HG03432 (cell line): ENCODE data around the gene DNAH2.
"Not testable (repeated sequence)": the region's sequence is repeated elsewhere in the genome, so short reads cannot be mapped to it uniquely, and the experiment has no call there.

Experiments used
- ATAC-seq: cut with Tn5 transposase; IDR thresholded peaks from one replicate; pipeline ENCODE4 v1.9.1; 2021; ENCODE audit warnings: mild to moderate bottlenecking, moderate library complexity; ENCODE audit not compliant: unreplicated experiment

The DNAH2 gene

DNA sequence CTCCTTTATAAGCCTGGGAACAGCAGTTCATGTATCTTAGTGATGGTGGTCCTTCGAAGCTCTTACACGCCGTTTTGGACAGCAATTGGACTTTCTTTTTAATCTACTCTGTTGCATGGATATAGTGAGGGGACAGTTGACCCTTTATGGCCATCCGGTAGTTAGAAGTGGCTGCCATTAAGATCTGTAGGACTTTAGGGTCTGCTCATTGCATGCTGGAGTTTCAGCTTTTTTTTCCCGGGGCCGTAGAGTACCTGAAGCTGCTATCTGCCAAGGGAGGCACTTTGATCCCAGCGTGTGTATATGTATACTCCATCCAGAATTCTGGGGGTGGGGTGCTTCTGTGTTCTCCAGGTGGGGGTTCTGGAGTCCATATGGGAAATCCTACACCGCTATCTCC lies 141.5 kb downstream of the DNAH2 start:
- ATAC-seq: no peak

DNA sequence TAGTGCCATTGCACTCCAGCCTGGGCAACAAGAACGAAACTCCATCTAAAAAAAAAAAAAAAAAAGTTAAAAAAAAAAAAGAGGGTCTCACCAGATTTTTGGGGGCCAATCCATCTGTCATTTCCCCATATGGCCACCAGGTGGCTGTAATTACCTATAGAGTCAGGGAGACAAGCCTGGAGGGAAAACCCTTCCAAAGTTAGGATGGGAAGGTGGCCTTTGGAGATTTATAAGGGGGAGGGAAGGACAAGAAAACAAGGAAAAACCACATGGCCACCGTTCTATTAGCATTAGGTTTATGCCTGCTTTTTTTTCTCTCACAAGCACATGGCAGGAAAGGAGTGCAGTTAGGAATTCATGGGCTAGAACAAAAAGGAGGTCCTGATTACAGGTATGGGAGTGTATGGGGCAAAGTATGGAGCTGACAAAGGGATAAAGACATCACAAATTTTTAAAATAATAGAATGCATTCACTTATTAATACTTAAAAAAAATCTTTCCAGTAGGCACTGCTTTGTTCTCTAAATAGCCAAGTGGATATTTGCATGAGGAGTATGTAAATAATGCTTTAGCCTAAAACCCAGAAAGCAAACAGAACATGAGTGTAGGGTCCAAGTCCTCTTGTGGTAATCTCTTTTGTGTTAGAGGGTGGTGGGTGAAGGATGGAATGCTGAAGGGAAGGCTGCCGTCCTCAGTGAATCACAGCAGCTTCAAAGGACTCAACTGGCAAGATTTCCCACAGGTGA lies 145.3 kb downstream of the DNAH2 start:
- ATAC-seq: no peak

DNA sequence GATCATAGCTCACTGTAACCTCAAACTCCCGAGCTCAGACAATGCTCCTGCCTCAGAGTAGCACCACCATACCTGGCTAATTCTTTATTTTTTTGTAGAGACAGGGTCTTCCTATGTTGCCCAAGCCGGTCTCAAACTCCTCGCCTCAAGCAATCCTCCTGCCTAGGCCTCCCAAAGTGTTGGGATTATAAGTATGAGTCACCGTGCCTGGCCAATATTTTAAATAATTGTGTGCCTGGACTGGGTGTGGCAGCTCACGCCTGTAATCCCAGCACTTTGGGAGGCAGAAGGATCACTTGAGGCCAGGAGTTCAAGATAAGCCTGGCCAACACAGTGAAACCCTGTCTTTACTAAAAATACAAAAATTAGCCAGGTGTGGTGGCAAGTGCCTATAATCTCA lies 146.8 kb downstream of the DNAH2 start:
- ATAC-seq: not testable (repeated sequence)

DNA sequence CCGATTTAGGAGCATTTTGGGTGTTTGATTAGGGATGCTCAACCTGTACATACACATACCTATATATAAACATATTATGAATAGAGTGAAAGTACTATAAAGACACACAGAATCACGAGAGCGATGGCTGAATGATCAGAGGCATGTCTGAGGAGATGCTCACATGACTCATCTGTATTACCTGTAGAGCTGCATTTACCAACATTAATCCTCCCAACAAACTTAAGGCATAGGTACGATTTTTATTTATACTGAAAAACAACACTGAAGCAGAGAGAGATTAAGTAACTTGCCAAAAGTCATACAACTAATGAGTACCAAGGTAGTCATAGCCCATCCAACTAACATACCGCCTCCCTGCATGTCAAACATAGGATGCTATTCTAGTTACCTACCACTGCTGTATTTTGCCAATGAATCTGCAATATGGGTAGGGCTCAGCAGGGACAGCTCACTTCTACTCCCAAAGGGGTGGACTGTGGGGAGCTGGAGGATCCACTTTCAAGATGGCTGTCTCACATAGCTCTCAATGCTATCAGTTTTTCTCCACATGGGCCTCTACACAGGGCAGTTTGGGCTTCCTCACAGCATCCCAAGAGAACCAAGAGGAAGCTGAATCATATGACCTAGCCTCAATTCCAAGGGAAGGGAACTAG lies 147.6 kb downstream of the DNAH2 start:
- no peak for ATAC-seq

DNA sequence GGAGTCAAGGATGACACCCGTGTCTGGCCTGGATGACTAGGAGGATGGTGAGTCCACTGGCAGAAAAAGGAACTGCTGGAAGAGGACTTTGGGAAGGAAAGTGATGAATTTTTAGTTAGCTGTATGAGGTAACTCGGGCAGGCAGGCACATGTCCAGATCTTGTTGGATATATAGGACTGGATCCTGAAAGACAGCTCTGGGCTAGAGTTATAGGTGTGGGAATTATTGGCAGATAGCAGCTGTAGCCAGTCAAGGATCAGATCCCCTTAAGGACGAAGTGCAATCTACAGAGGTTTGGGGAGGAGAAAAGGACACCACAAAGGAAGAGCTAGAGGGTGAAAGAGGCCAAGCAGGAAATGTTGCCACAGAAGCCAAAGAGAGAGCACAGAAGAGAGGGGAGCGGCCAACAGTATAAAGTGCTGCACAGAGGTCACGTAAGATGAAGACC lies 150.4 kb downstream of the DNAH2 start:
- no peak for ATAC-seq

DNA sequence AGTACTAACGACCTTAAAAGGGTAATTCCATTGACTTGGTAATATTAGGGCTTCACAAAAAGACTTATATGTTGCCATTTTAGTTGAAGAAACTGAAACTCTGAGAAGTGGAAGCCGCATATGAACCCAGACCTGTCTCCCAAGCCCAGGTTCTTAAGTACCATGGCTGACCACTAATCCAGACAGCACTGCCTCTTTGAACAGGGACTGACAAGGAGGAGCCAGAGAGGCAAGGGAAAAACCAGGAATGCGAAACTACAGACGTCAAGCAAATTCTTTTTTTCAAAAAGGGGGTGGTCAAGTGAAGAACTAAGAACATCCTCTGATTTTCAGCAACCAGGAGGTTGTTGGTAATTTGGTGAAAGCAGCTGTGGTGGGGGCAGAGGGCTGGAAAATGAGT lies 155.5 kb downstream of the DNAH2 start:
- no peak for ATAC-seq

DNA sequence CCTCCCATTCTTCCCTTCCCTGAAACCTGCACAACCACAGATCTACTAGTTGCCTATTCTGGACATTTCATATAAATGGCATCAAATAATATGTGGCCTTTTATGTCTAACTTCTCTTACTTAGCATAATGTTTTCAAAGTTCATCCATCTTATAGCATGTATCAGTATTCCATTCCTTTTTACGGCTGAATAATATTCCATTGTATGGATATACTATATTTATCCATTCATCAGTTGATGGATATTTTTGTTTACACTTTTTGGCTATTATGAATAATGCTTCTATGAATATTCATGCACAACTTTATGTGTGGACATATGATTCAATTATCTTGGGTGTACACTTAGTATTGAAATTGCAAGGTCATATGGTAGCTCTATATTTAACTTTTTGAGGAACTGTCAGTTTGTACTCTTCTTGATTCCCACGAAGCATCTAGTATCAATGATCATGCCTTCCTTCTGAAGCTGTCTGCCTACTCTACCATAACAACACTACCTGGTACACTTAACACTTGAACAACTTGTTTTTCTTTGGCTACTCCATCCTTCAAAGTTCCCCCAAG lies 158.3 kb downstream of the DNAH2 start:
- no peak for ATAC-seq

DNA sequence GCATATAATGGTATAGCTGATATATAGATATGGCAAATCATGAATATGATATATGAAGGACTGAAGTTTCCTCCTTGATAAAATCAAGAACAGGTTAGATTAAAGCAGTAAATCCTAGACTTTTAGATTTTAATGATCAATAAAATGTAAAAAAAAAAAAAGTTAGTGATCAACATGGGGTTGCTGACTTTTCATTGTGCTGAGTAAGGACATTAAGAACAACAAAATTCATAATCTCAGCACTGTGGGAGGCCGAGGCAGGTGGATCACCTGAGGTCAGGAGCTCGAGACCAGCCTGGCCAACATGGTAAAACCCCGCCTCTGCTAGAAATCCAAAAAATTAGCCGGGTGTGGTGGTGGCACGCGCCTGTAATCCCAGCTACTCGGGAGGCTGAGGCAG lies 160.7 kb downstream of the DNAH2 start:
- ATAC-seq: no peak

DNA sequence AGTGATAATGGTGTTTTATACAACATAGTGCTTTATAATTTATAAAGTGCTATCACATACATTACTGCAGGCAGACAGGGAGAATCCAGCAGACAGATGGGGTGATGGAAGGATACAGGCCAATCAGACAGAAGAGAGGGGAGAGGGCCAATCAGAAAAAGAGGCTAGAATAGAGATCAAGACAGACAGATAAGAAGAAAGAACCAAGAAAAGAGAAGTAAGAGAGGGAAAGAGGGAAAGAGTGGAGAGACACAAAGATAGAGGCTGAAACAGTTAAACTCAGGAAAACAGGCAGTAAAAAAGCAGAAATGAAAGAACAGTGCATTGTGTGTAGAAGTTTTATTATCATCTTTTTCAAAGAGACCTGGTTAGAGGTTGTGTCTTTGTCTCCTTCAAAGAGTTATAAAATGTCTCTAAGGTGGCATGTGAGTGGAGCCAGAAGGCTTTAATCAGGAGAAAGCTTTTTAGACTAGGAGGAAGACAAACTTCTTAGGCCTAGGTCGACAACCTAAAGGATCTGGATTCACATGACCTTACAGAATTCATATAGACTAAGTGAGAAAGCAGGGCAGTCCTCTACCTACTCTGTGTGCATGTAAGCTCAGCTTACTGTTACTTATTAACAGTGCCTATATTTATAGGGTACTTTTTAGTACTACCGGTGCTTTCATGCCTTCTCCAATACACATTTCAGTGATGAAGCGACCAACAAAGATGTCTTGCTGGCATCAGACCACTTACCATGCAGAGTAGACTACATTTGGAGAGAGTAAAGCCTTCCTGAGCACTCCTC lies 162.7 kb downstream of the DNAH2 start:
- ATAC-seq: no peak

DNA sequence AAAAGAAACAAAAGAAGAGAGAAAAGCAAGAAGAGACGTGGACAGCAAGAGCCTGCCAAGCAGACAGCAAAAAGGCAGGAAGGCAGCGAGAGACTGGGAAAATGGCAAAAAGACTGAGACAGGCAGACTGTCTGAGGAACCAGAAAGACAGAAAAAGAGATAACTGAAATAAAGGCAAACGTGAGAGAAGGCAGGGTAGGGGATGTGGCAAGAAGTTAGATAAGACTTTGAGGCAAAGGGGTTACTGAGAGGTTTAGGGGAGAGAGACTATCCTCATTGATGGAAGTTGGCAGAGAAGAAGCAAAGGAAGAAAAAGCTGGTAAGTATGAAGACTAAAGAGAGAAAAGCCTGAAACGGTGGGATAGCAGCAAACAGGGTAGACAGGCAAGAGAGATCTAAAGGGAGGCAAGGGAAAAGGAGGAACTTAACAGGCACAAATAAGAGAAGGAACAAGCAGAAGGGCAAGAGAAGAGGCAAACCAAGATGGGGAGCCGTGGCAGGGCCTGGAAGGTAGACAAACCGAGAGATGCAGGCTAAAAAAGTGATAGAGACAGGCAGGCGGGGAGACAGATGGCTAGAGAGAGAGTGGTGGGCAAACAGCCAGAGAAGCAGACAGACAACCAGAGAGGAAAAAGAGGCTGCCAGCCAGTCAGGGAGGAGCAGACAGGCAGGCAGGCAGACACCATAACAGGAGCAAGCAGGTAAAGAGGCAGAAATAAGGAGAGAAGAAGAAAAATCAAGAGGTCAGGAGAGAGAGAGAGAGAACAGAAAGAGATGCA lies 163.9 kb downstream of the DNAH2 start:
- ATAC-seq: no peak

DNA sequence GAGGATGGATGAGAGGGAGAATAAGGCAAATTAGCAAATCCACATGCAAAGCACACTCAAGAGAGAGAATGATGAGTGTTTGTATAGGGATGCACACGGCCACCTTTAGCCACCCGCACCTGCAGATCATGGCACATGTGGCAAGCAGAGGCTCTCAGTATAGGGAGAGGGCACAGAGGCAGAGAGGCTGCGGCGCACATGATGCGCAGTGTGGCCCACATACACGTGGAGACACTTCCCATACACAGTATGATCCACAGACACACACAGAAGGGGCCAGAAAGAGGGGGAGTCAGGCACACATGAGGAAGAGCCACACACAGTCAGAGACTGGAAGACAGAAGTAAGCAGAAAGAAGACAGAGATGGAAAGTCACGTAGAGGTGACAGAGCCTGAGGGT lies 164.5 kb downstream of the DNAH2 start:
- no peak for ATAC-seq

DNA sequence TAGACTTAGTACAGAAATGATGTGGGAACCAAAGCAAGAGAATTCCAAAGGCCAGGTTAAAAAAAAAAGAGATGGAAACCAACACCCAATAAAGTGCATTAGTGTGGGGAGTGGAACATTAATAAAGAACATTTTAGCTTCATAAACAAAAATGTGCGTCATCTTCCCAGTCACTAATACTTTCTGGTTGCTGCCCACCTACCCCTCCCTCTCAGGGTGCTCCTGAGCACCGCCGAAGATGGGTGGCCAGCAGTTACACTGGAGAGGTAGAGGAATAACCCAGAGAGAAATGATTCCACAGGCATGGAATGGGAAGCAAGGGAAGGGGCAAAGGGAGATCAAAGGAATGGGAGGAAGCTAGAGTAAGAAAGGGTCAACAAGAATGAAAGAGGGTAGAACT lies 165.1 kb downstream of the DNAH2 start:
- no peak for ATAC-seq
